Kidney glomerular epithelial cell (primary cell): ENCODE data around the gene ITM2C.
A peak's percentile ranks its signal among the peaks of the same experiment; 100 is the strongest.

Experiments
- DNase-seq: peaks from one replicate; lab custom pipeline; 2025; lab: John Stamatoyannopoulos, UW

The ITM2C gene

GRCh38 chr2:230864605-230865306, at the start of gene ITM2C:
TSS of gene ITM2C (plus strand) at chr2:230864942. CDS start at chr2:230865026, 84 bp downstream.
- DNase-seq, result peak; percentile 45

GRCh38 chr2:230815088-230815487, 49.7 kb upstream of the ITM2C start:
- DNase-seq, result no peak

- no peak for DNase-seq
Measured at GRCh38 chr2:230816735-230817134, 48.0 kb upstream of the ITM2C start.

GRCh38 chr2:230819433-230819832, 45.3 kb upstream of the ITM2C start:
- no peak for DNase-seq

- no peak for DNase-seq
Measured at GRCh38 chr2:230821261-230821990, 43.3 kb upstream of the ITM2C start.

GRCh38 chr2:230821991-230822520, 42.7 kb upstream of the ITM2C start:
- no peak for DNase-seq

- no peak for DNase-seq
Measured at GRCh38 chr2:230823264-230823964, 41.3 kb upstream of the ITM2C start.

- peak; percentile 63 for DNase-seq
Measured at GRCh38 chr2:230824406-230824978, 40.2 kb upstream of the ITM2C start.

GRCh38 chr2:230825354-230825753, 39.4 kb upstream of the ITM2C start:
- DNase-seq, result no peak

GRCh38 chr2:230827774-230828271, 36.9 kb upstream of the ITM2C start:
- no peak for DNase-seq

- DNase-seq, result no peak
Measured at GRCh38 chr2:230828272-230828961, 36.3 kb upstream of the ITM2C start.

- no peak for DNase-seq
Measured at GRCh38 chr2:230829293-230829692, 35.4 kb upstream of the ITM2C start.

- DNase-seq, result no peak
Measured at GRCh38 chr2:230829959-230830358, 34.8 kb upstream of the ITM2C start.

GRCh38 chr2:230830428-230830827, 34.3 kb upstream of the ITM2C start:
- no peak for DNase-seq

- DNase-seq, result no peak
Measured at GRCh38 chr2:230840301-230840700, 24.4 kb upstream of the ITM2C start.

- DNase-seq, result no peak
Measured at GRCh38 chr2:230842473-230842872, 22.3 kb upstream of the ITM2C start.

- no peak for DNase-seq
Measured at GRCh38 chr2:230843132-230843531, 21.6 kb upstream of the ITM2C start.

GRCh38 chr2:230846360-230846759, 18.4 kb upstream of the ITM2C start:
- no peak for DNase-seq

- DNase-seq, result peak; percentile 71
Measured at GRCh38 chr2:230847883-230848388, 16.8 kb upstream of the ITM2C start.

GRCh38 chr2:230849633-230850357, 14.9 kb upstream of the ITM2C start:
- no peak for DNase-seq

GRCh38 chr2:230850358-230850658, 14.4 kb upstream of the ITM2C start:
- no peak for DNase-seq
